Activated CD4-positive, alpha-beta T cell treated with anti-CD3 and anti-CD28 coated beads for 36 hours (primary cell): ENCODE data around the gene VPS26C. TPM values are rescaled to one million over a fixed set of nuclear protein-coding genes. Genes with fewer than 3 reads are reported as not detected.
"Not testable (repeated sequence)": the region's sequence is repeated elsewhere in the genome, so short reads cannot be mapped to it uniquely, and the experiment has no call there.

Source experiments
- ATAC-seq: fragments of 200-7000 bp; cut with Tn5 transposase; one replicate; pipeline ENCODE4 v1.10.0; 2021; ENCODE audit warnings: mild to moderate bottlenecking, moderate library complexity
- CTCF ChIA-PET: fragments of 350-600 bp; sonication (Branson Sonifier 250); formaldehyde crosslinking; loops from one replicate; lab custom pipeline; 2021; ENCODE audit warnings: antibody characterized with exemption; lab: Charles Lee
- POLR2A ChIA-PET: fragments of 350-600 bp; sonication (Branson Sonifier 250); formaldehyde crosslinking; loops from one replicate; lab custom pipeline; 2021; ENCODE audit warnings: antibody characterized with exemption, inconsistent platforms; lab: Charles Lee
- DNase-seq: peaks from one replicate; pipeline ENCODE4 v3.0.0-alpha.2; 2020
- H3K27ac Mint-ChIP-seq: one replicate; pipeline ENCODE4 v1.8.0; 2021; ENCODE audit warnings: mixed read lengths
- H3K27me3 Mint-ChIP-seq: one replicate; pipeline ENCODE4 v1.8.0; 2021; ENCODE audit warnings: mixed read lengths
- H3K36me3 Mint-ChIP-seq: one replicate; pipeline ENCODE4 v1.8.0; 2021; ENCODE audit warnings: low read depth, mixed read lengths
- H3K4me1 Mint-ChIP-seq: one replicate; pipeline ENCODE4 v1.8.0; 2021; ENCODE audit warnings: mixed read lengths
- H3K4me3 Mint-ChIP-seq: one replicate; pipeline ENCODE4 v1.8.0; 2021; ENCODE audit warnings: mild to moderate bottlenecking, moderate library complexity, mixed read lengths
- H3K9me3 Mint-ChIP-seq: one replicate; pipeline ENCODE4 v1.8.0; 2021; ENCODE audit warnings: low read depth, mixed read lengths
- intact Hi-C, 2 experiments: fragments of 100-400 bp; cut with DNase I in 1 of 2; cut with micrococcal nuclease in 1 of 2; formaldehyde crosslinking; loops; one replicate each; pipeline versions ENCODE4 v1.14.2 to v1.15.1; 2022 to 2024; cut with DNase I, micrococcal nuclease
- total RNA-seq, 2 experiments: library from RNA; stranded (reverse); gene quantifications; one replicate each; pipeline ENCODE4 v1.2.3, GENCODE V29; 2021

Gene VPS26C
- 10 to 100 TPM; 54.8 to 61.7 TPM for total RNA-seq

GRCh38 chr21:37267269-37268185, at the start of gene VPS26C:
VPS26C (minus strand) TSS chr21:37267334; CDS start chr21:37267294, 40 bp downstream.
- peaks cover 28% of the 10 kb centered on the region for H3K4me1 Mint-ChIP-seq
- ATAC-seq, result peak; percentile 92

GRCh38 chr21:37316072-37316471, 48.9 kb upstream of the VPS26C start:
- intact Hi-C loops, H3K4me1 Mint-ChIP-seq, H3K27ac Mint-ChIP-seq, CTCF ChIA-PET, POLR2A ChIA-PET, ATAC-seq, DNase-seq, H3K27me3 Mint-ChIP-seq, H3K9me3 Mint-ChIP-seq, H3K36me3 Mint-ChIP-seq, H3K4me3 Mint-ChIP-seq: not testable (repeated sequence)

More at GRCh38 chr21:37267269-37268185, at the start of gene VPS26C:
- H3K36me3 Mint-ChIP-seq, result peaks cover 16% of the 10 kb centered on the region
- H3K9me3 Mint-ChIP-seq, result no peaks in the 10 kb centered on the region
- intact Hi-C loops, result loop anchor here (1.0 to 10.0 kb wide), 13 partner anchors 9 to 1915 kb away; partner anchors contain the start of genes DYRK1A (in 2 of the 2), PIGP (in 2 of the 2), TTC3 (in 2 of the 2) and CHAF1B (in 1 of the 2)
- peak within 1 kb of the TSS; percentile 99 for H3K27ac Mint-ChIP-seq
- DNase-seq, result peak; percentile 99
- peak within 1 kb of the TSS; percentile 84 for H3K4me3 Mint-ChIP-seq
- ChIA-PET POLR2A (interaction anchor here (0.6 to 1.9 kb wide), 10 partner anchors 9 to 409 kb away, joined by 3 to 17 read pairs (median 6); no protein-coding TSS in a partner anchor), CTCF (interaction anchor here (0.6 to 1.4 kb wide), 5 partner anchors 9 to 302 kb away, joined by 3 read pairs; no protein-coding TSS in a partner anchor)
- no peaks in the 10 kb centered on the region for H3K27me3 Mint-ChIP-seq

- no peak for DNase-seq
Measured at GRCh38 chr21:37300114-37300751, 33.1 kb upstream of the VPS26C start.

GRCh38 chr21:37297364-37297763, 30.2 kb upstream of the VPS26C start:
- CTCF ChIA-PET, result no interaction called here
- H3K9me3 Mint-ChIP-seq, result no peaks in the 10 kb centered on the region
- POLR2A ChIA-PET, result no interaction called here
- intact Hi-C loops, result no loop called here
- no peaks in the 10 kb centered on the region for H3K36me3 Mint-ChIP-seq
- H3K27me3 Mint-ChIP-seq, result no peaks in the 10 kb centered on the region
- DNase-seq (no peak), ATAC-seq (no peak)
- H3K27ac Mint-ChIP-seq, result no peak overlapping the region
- peaks cover 5% of the 10 kb centered on the region for H3K4me1 Mint-ChIP-seq
- no peak overlapping the region for H3K4me3 Mint-ChIP-seq

More at GRCh38 chr21:37300114-37300751, 33.1 kb upstream of the VPS26C start:
- ATAC-seq, result no peak
- POLR2A ChIA-PET, result no interaction called here
- intact Hi-C loops, result no loop called here
- Mint-ChIP-seq H3K4me1 (no peaks in the 10 kb centered on the region), H3K27ac (no peak overlapping the region), H3K9me3 (no peaks in the 10 kb centered on the region), H3K36me3 (no peaks in the 10 kb centered on the region), H3K4me3 (no peak overlapping the region), H3K27me3 (no peaks in the 10 kb centered on the region)
- CTCF ChIA-PET, result interaction anchor here (0.6 kb wide), 1 partner anchor 563 kb away, joined by 3 read pairs; no protein-coding TSS in a partner anchor

- POLR2A ChIA-PET, result no interaction called here
- no peaks in the 10 kb centered on the region for H3K36me3 Mint-ChIP-seq
- no peaks in the 10 kb centered on the region for H3K9me3 Mint-ChIP-seq
- H3K4me1 Mint-ChIP-seq, result peaks cover 5% of the 10 kb centered on the region
- CTCF ChIA-PET, result no interaction called here
- no peak for ATAC-seq
- no peak overlapping the region for H3K4me3 Mint-ChIP-seq
- intact Hi-C loops, result no loop called here
- no peak overlapping the region for H3K27ac Mint-ChIP-seq
- DNase-seq, result no peak
- peaks cover 2% of the 10 kb centered on the region for H3K27me3 Mint-ChIP-seq
Measured at GRCh38 chr21:37294679-37295078, 27.5 kb upstream of the VPS26C start.

GRCh38 chr21:37292941-37293340, 25.8 kb upstream of the VPS26C start:
- Mint-ChIP-seq H3K9me3 (no peaks in the 10 kb centered on the region), H3K36me3 (no peaks in the 10 kb centered on the region), H3K4me1 (peaks cover 5% of the 10 kb centered on the region), H3K27ac (no peak overlapping the region), H3K27me3 (peaks cover 2% of the 10 kb centered on the region), H3K4me3 (no peak overlapping the region)
- intact Hi-C loops, result no loop called here
- DNase-seq, result no peak
- CTCF ChIA-PET, result no interaction called here
- no peak for ATAC-seq
- POLR2A ChIA-PET, result no interaction called here

GRCh38 chr21:37292041-37292440, 24.9 kb upstream of the VPS26C start:
- Mint-ChIP-seq H3K9me3 (no peaks in the 10 kb centered on the region), H3K4me1 (peaks cover 5% of the 10 kb centered on the region), H3K36me3 (no peaks in the 10 kb centered on the region), H3K27ac (no peak overlapping the region), H3K4me3 (no peak overlapping the region), H3K27me3 (peaks cover 2% of the 10 kb centered on the region)
- ATAC-seq (no peak), DNase-seq (no peak)
- ChIA-PET CTCF (no interaction called here), POLR2A (interaction anchor here (0.6 kb wide), 1 partner anchor 92 kb away, joined by 5 read pairs; no protein-coding TSS in a partner anchor)
- intact Hi-C loops, result no loop called here

- ATAC-seq, H3K27ac Mint-ChIP-seq, intact Hi-C loops, H3K4me3 Mint-ChIP-seq, H3K4me1 Mint-ChIP-seq, H3K27me3 Mint-ChIP-seq, CTCF ChIA-PET, H3K9me3 Mint-ChIP-seq, H3K36me3 Mint-ChIP-seq, DNase-seq: not testable (repeated sequence)
- POLR2A ChIA-PET, result interaction anchor here (0.6 kb wide), 1 partner anchor 78 kb away, joined by 3 read pairs; no protein-coding TSS in a partner anchor
Measured at GRCh38 chr21:37283191-37283710, 16.1 kb upstream of the VPS26C start.

GRCh38 chr21:37282602-37283001, 15.5 kb upstream of the VPS26C start:
- POLR2A ChIA-PET, H3K4me1 Mint-ChIP-seq, H3K27ac Mint-ChIP-seq, H3K36me3 Mint-ChIP-seq, H3K27me3 Mint-ChIP-seq, H3K9me3 Mint-ChIP-seq, ATAC-seq, DNase-seq, intact Hi-C loops: not testable (repeated sequence)
- CTCF ChIA-PET, result interaction anchor here (0.7 kb wide), 1 partner anchor 37 kb away, joined by 3 read pairs; no protein-coding TSS in a partner anchor
- H3K4me3 Mint-ChIP-seq, result peak overlapping the region; percentile 25

GRCh38 chr21:37281993-37282392, 14.9 kb upstream of the VPS26C start:
- no peaks in the 10 kb centered on the region for H3K36me3 Mint-ChIP-seq
- ChIA-PET CTCF (interaction anchor here (0.6 to 0.7 kb wide), 2 partner anchors 11 to 38 kb away, joined by 3 read pairs; no protein-coding TSS in a partner anchor), POLR2A (no interaction called here)
- peak overlapping the region; percentile 25 for H3K4me3 Mint-ChIP-seq
- no peak overlapping the region for H3K27ac Mint-ChIP-seq
- H3K27me3 Mint-ChIP-seq, result no peaks in the 10 kb centered on the region
- intact Hi-C loops, result no loop called here
- ATAC-seq, result no peak
- DNase-seq, result no peak
- no peaks in the 10 kb centered on the region for H3K4me1 Mint-ChIP-seq
- H3K9me3 Mint-ChIP-seq, result no peaks in the 10 kb centered on the region

GRCh38 chr21:37281579-37281978, 14.4 kb upstream of the VPS26C start:
- intact Hi-C loops, result no loop called here
- no peaks in the 10 kb centered on the region for H3K4me1 Mint-ChIP-seq
- no peaks in the 10 kb centered on the region for H3K36me3 Mint-ChIP-seq
- no peaks in the 10 kb centered on the region for H3K27me3 Mint-ChIP-seq
- no peak overlapping the region for H3K4me3 Mint-ChIP-seq
- ChIA-PET CTCF (interaction anchor here (0.6 kb wide), 1 partner anchor 11 kb away, joined by 3 read pairs; no protein-coding TSS in a partner anchor), POLR2A (no interaction called here)
- no peak overlapping the region for H3K27ac Mint-ChIP-seq
- H3K9me3 Mint-ChIP-seq, result no peaks in the 10 kb centered on the region
- DNase-seq (no peak), ATAC-seq (no peak)
